IMR-90 (cell line): ENCODE results near the gene CMSS1. TPM values are rescaled to one million over a fixed set of nuclear protein-coding genes. Genes with fewer than 3 reads are reported as not detected.

ENCODE experiments used
- ATAC-seq: fragments of 200-7000 bp; cut with Tn5 transposase; 2 replicates; pipeline ENCODE4 v1.9.1; 2020; ENCODE audit warnings: low read depth, mild to moderate bottlenecking, moderate library complexity
- BruUV-seq: library from RNA; stranded (reverse); fragments of 400-500 nt; replicated peaks from 2 replicates; lab custom pipeline; 2021; lab: Mats Ljungman, UMichigan
- CTCF ChIA-PET: fragments of 300-600 bp; formaldehyde crosslinking; extraction: SDS; loops from one replicate; lab custom pipeline; 2021; ENCODE audit warnings: antibody characterized with exemption; lab: Yijun Ruan, JAX
- POLR2A ChIA-PET: fragments of 300-600 bp; sonication (Branson Sonifier 250); formaldehyde crosslinking; loops from one replicate; lab custom pipeline; 2022; ENCODE audit warnings: antibody characterized with exemption; ENCODE audit not compliant: unreplicated experiment; lab: Charles Lee
- DNase-seq: peaks from one replicate; pipeline ENCODE4 v3.0.0; 2013
- H2AFZ ChIP-seq: replicated peaks from 2 replicates; pipeline ENCODE3; 2013; ENCODE audit warnings: low read length, mild to moderate bottlenecking; ENCODE audit not compliant: poor library complexity
- H2AK5ac ChIP-seq: 2 replicates; pipeline ENCODE4 v1.6.1; 2013; ENCODE audit warnings: low read depth, low read length, inconsistent platforms
- H2AK9ac ChIP-seq: replicated peaks from 2 replicates; pipeline ENCODE3; 2013; ENCODE audit warnings: mild to moderate bottlenecking, low read depth, low read length, moderate library complexity; ENCODE audit not compliant: poor library complexity
- H2BK120ac ChIP-seq: 2 replicates; pipeline ENCODE4 v1.6.1; 2013; ENCODE audit warnings: low read depth, low read length, inconsistent platforms
- H2BK15ac ChIP-seq: 3 replicates; pipeline ENCODE4 v1.6.1; 2013; ENCODE audit warnings: low read depth, low read length, inconsistent platforms
- H2BK20ac ChIP-seq: 2 replicates; pipeline ENCODE4 v1.6.1; 2013; ENCODE audit warnings: low read depth, mild to moderate bottlenecking, inconsistent platforms, low read length, moderate library complexity
- H2BK5ac ChIP-seq: 2 replicates; pipeline ENCODE4 v1.6.1; 2013; ENCODE audit warnings: mild to moderate bottlenecking, low read depth, low read length, inconsistent platforms; ENCODE audit not compliant: poor library complexity, severe bottlenecking
- H3K14ac ChIP-seq: replicated peaks from 2 replicates; pipeline ENCODE4 v1.6.1; 2013; ENCODE audit warnings: low read depth, low read length, inconsistent platforms
- H3K18ac ChIP-seq: 2 replicates; pipeline ENCODE4 v1.6.1; 2013; ENCODE audit warnings: low read depth, low read length, control low read depth
- H3K23ac ChIP-seq: 2 replicates; pipeline ENCODE4 v1.6.1; 2013; ENCODE audit warnings: low read depth, low read length, inconsistent platforms
- H3K27ac ChIP-seq: 2 replicates; pipeline ENCODE4 v1.5.1; 2013; ENCODE audit warnings: mild to moderate bottlenecking, control low read depth, low read length; ENCODE audit not compliant: insufficient read depth
- H3K27me3 ChIP-seq: 2 replicates; pipeline ENCODE4 v1.6.1; 2013; ENCODE audit warnings: low read length; ENCODE audit not compliant: control insufficient read depth, insufficient read depth
- H3K36me3 ChIP-seq: 2 replicates; pipeline ENCODE4 v1.6.1; 2013; ENCODE audit warnings: low read length, mixed read lengths; ENCODE audit not compliant: control insufficient read depth, insufficient read depth
- H3K4ac ChIP-seq: 2 replicates; pipeline ENCODE4 v1.6.1; 2013; ENCODE audit warnings: low read depth, low read length, inconsistent platforms
- H3K4me1 ChIP-seq: 2 replicates; pipeline ENCODE4 v1.6.1; 2013; ENCODE audit warnings: low read length, mixed read lengths; ENCODE audit not compliant: control insufficient read depth, insufficient read depth
- H3K4me2 ChIP-seq: 2 replicates; pipeline ENCODE4 v1.6.1; 2013; ENCODE audit warnings: low read depth, mild to moderate bottlenecking, control low read depth, low read length, moderate library complexity
- H3K4me3 ChIP-seq: 2 replicates; pipeline ENCODE4 v1.5.1; 2013; ENCODE audit warnings: low read depth, mild to moderate bottlenecking, control low read depth, low read length, moderate library complexity; ENCODE audit not compliant: insufficient read depth
- H3K56ac ChIP-seq: 2 replicates; pipeline ENCODE4 v1.6.1; 2013; ENCODE audit warnings: low read length, inconsistent platforms; ENCODE audit not compliant: insufficient read depth; ENCODE audit errors: extremely low read depth
- H3K79me1 ChIP-seq, 2 experiments: 2 replicates each; pipeline ENCODE4 v1.6.1; 2013; ENCODE audit warnings: low read length in 2 of 2, inconsistent platforms in 1 of 2, low read depth in 1 of 2
- H3K9ac ChIP-seq: 2 replicates; pipeline ENCODE4 v1.6.1; 2013; ENCODE audit warnings: low read depth, low read length, control low read depth
- H3K9me1 ChIP-seq: 2 replicates; pipeline ENCODE4 v1.6.1; 2013; ENCODE audit warnings: low read length, inconsistent platforms; ENCODE audit not compliant: insufficient read depth
- H3K9me3 ChIP-seq: 2 replicates; pipeline ENCODE4 v1.6.1; 2013; ENCODE audit warnings: low read length; ENCODE audit not compliant: control insufficient read depth, insufficient read depth
- H4K20me1 ChIP-seq: 2 replicates; pipeline ENCODE4 v1.6.1; 2013; ENCODE audit warnings: low read length, inconsistent platforms; ENCODE audit not compliant: insufficient read depth
- H4K5ac ChIP-seq: 2 replicates; pipeline ENCODE4 v1.6.1; 2013; ENCODE audit warnings: mild to moderate bottlenecking, low read depth, low read length, control low read depth
- H4K8ac ChIP-seq, 2 experiments: 2 replicates each; pipeline ENCODE4 v1.6.1; 2013; ENCODE audit warnings: low read depth in 2 of 2, low read length in 2 of 2, control low read depth in 1 of 2, inconsistent platforms in 1 of 2
- H4K91ac ChIP-seq: 2 replicates; pipeline ENCODE4 v1.6.1; 2013; ENCODE audit warnings: low read depth, low read length, inconsistent platforms; ENCODE audit not compliant: insufficient read depth
- BHLHE40 ChIP-seq: fragments of 150-350 bp; IDR thresholded peaks from 2 replicates; pipeline ENCODE4 v1.6.1; 2016; ENCODE audit warnings: mild to moderate bottlenecking, low read depth, low read length
- CEBPB ChIP-seq: IDR thresholded peaks from 2 replicates; pipeline ENCODE4 v1.6.1; 2012; ENCODE audit warnings: low read depth, low read length, improper control_type of control experiment
- CHD1 ChIP-seq: IDR thresholded peaks from 2 replicates; pipeline ENCODE4 v1.6.1; 2012; ENCODE audit warnings: low read depth, low read length, improper control_type of control experiment
- CTCF ChIP-seq: conservative IDR thresholded peaks from 2 replicates; pipeline ENCODE4 v1.5.1; 2012; ENCODE audit warnings: mild to moderate bottlenecking, low read depth, low read length, improper control_type of control experiment
- ELK1 ChIP-seq: fragments of 150-350 bp; IDR thresholded peaks from 2 replicates; pipeline ENCODE4 v1.6.1; 2016; ENCODE audit warnings: low read depth, mild to moderate bottlenecking, low read length, moderate library complexity, borderline replicate concordance
- FOS ChIP-seq: fragments of 150-350 bp; IDR thresholded peaks from 2 replicates; pipeline ENCODE4 v1.6.1; 2016; ENCODE audit warnings: low read depth, low read length
- MAFK ChIP-seq: IDR thresholded peaks from 2 replicates; pipeline ENCODE4 v1.6.1; 2012; ENCODE audit warnings: low read depth, low read length, improper control_type of control experiment
- MAZ ChIP-seq: IDR thresholded peaks from 2 replicates; pipeline ENCODE4 v1.6.1; 2012; ENCODE audit warnings: low read depth, mild to moderate bottlenecking, low read length, improper control_type of control experiment, moderate library complexity, borderline replicate concordance
- MXI1 ChIP-seq: IDR thresholded peaks from 2 replicates; pipeline ENCODE4 v1.6.1; 2012; ENCODE audit warnings: low read depth, mild to moderate bottlenecking, low read length, moderate library complexity, borderline replicate concordance
- NFE2L2 ChIP-seq: fragments of 150-350 bp; IDR thresholded peaks from 2 replicates; pipeline ENCODE4 v1.6.1; 2016; ENCODE audit warnings: low read depth, mild to moderate bottlenecking, low read length
- POLR2A ChIP-seq: IDR thresholded peaks from 2 replicates; pipeline ENCODE4 v1.6.1; 2012; ENCODE audit warnings: mild to moderate bottlenecking, low read depth, low read length
- RAD21 ChIP-seq: IDR thresholded peaks from 2 replicates; pipeline ENCODE4 v1.6.1; 2012; ENCODE audit warnings: low read length, improper control_type of control experiment
- RCOR1 ChIP-seq: IDR thresholded peaks from 2 replicates; pipeline ENCODE4 v1.6.1; 2012; ENCODE audit warnings: mild to moderate bottlenecking, low read length, improper control_type of control experiment; ENCODE audit not compliant: insufficient replicate concordance
- RFX5 ChIP-seq: IDR thresholded peaks from 2 replicates; pipeline ENCODE4 v1.8.0; 2012; ENCODE audit warnings: low read depth, mild to moderate bottlenecking, low read length, moderate library complexity
- SMC3 ChIP-seq: fragments of 150-350 bp; IDR thresholded peaks from 2 replicates; pipeline ENCODE4 v1.6.1; 2016; ENCODE audit warnings: low read depth, mild to moderate bottlenecking, antibody characterized with exemption, low read length, moderate library complexity
- USF2 ChIP-seq: fragments of 150-350 bp; IDR thresholded peaks from 2 replicates; pipeline ENCODE4 v1.6.1; 2017; ENCODE audit warnings: mild to moderate bottlenecking, antibody characterized with exemption, low read length, low read depth
- WGBS, 2 experiments: methylation state at CpG; one replicate each; pipeline versions ENCODE4 v1.1.5 to v1.1.7; 2013; ENCODE audit warnings: missing lambda C conversion rate in 2 of 2; ENCODE audit not compliant: insufficient read length in 1 of 2; ENCODE audit errors: extremely low coverage in 2 of 2; 5-methylcytosine and 5-hydroxymethylcytosine counted together
- dilution Hi-C: fragments of 300-500 bp; cut with HindIII; formaldehyde crosslinking; loops from one replicate; pipeline ENCODE4 v1.14.3; 2018; ENCODE audit warnings: low sequenced_read_pairs; ENCODE audit not compliant: unreplicated experiment
- in situ Hi-C: fragments of 300-500 bp; cut with MboI; formaldehyde crosslinking; loops from 3 replicates; pipeline ENCODE4 v1.14.3; 2019; ENCODE audit warnings: low sequenced_read_pairs, inconsistent platforms, mixed read lengths
- intact Hi-C: fragments of 100-400 bp; cut with micrococcal nuclease; formaldehyde crosslinking; loops from 2 replicates; pipeline ENCODE4 v1.10.0; 2022
- polyA plus RNA-seq, 3 experiments: library from polyadenylated mRNA; depleted of rRNA; stranded (reverse); fragments of >200 nt; gene quantifications; 2 replicates each; pipeline ENCODE4 v1.2.3, GENCODE V29; 2012; ENCODE audit warnings: low replicate concordance in 1 of 3
- total RNA-seq: library from RNA; depleted of rRNA; stranded (reverse); fragments of >200 nt; gene quantifications from 2 replicates; pipeline ENCODE4 v1.2.3, GENCODE V29; 2012

Gene CMSS1
- total and polyA plus RNA-seq, 2 of the 4 experiments (the other 2 are of a cell fraction), result 12.5 to 13.6 TPM

GRCh38 chr3:100189444-100189964 is 371.8 kb downstream of the CMSS1 start:
- BruUV-seq, result no TSS peak
- intact Hi-C loops (no loop called here), dilution Hi-C loops (no loop called here), in situ Hi-C loops (no loop called here)
- Histone ChIP-seq H2AK9ac (no peak overlapping the region), H4K20me1 (no peaks in the 10 kb centered on the region), H3K4ac (no peak overlapping the region), H2BK5ac (no peak overlapping the region), H2AK5ac (no peak overlapping the region), H3K56ac (no peak overlapping the region), H2AFZ (no peak overlapping the region), H3K27me3 (no peaks in the 10 kb centered on the region; the same call in 1 of the 2 replicates), H3K4me2 (no peak overlapping the region), H3K14ac (no peak overlapping the region), H4K8ac (no peak overlapping the region), H3K9ac (no peak overlapping the region), H2BK120ac (no peak overlapping the region), H3K9me3 (no peaks in the 10 kb centered on the region), H3K4me1 (peaks cover 4% of the 10 kb centered on the region), H2BK20ac (no peak overlapping the region), H4K5ac (no peak overlapping the region), H3K18ac (no peak overlapping the region), H3K27ac (no peak overlapping the region), H3K23ac (no peak overlapping the region), H3K4me3 (no peak overlapping the region), H2BK15ac (no peak overlapping the region), H4K91ac (no peak overlapping the region), H3K36me3 (no peaks in the 10 kb centered on the region), H3K79me1 (no peaks in the 10 kb centered on the region), H3K9me1 (no peaks in the 10 kb centered on the region)
- no peak for ATAC-seq
- no CpG with 5 or more reads among the region's 4 CpGs for whole genome bisulfite sequencing, 2 experiments
- TF ChIP-seq MAFK (no peak), RCOR1 (no peak), SMC3 (no peak), MAZ (no peak), FOS (no peak), RAD21 (no peak), CEBPB (no peak), POLR2A (no peak), BHLHE40 (no peak), ELK1 (no peak), CHD1 (no peak), RFX5 (no peak), MXI1 (no peak), CTCF (no peak), USF2 (no peak), NFE2L2 (no peak)
- ChIA-PET POLR2A (no interaction called here), CTCF (no interaction called here)
- no peak for DNase-seq
